Gastroesophageal sphincter (tissue), 3 donors: ENCODE data around the gene CEBPG.

Experiments used
- CTCF ChIP-seq, 4 experiments: fragments of 200-600 bp in 2 of 4; fragments of 450-650 bp in 2 of 4; sonication (generic) in 1 of 4; IDR thresholded peaks; one replicate each; pipeline ENCODE4 v1.5.1; 2017 to 2019; ENCODE audit warnings: antibody characterized with exemption in 4 of 4, mild to moderate bottlenecking in 2 of 4, moderate library complexity in 2 of 4
- EP300 ChIP-seq: sonication (generic); formaldehyde crosslinking; IDR thresholded peaks from one replicate; pipeline ENCODE4 v1.6.1; 2017; ENCODE audit warnings: antibody characterized with exemption, mild to moderate bottlenecking
- POLR2A ChIP-seq, 2 donors: fragments of 450-650 bp; IDR thresholded peaks; one replicate each; pipeline ENCODE4 v1.6.1; 2017; ENCODE audit warnings: antibody characterized with exemption in 2 of 2, mild to moderate bottlenecking in 2 of 2, moderate library complexity in 1 of 2

- TF ChIP-seq POLR2A (IDR thresholded peaks at IDR 0.05) (no peak), CTCF (IDR thresholded peaks at IDR 0.05) (no peak), EP300 (no peak)
Measured at GRCh38 chr19:33357556-33357955, 16.0 kb upstream of the CEBPG start.
